ENCODE data around the gene GRK2. TPM values are rescaled to one million over a fixed set of nuclear protein-coding genes. Genes with fewer than 3 reads are reported as not detected.
"Not testable (repeated sequence)": the region's sequence is repeated elsewhere in the genome, so short reads cannot be mapped to it uniquely, and the experiment has no call there.

Gene GRK2
- 100 to 1,000 TPM in 1 of 2 donors, 10 to 100 TPM in 1; 95.8 to 119 TPM for total RNA-seq
- long read RNA-seq, transcript GRK2-201 (21 exons, 3,466 nt), result major isoform, 17 of 43 reads
- long read RNA-seq, partial matches to known transcripts, result 13 of 43 reads
- long read RNA-seq, other reads (novel, unspliced or antisense), result 13 of 43 reads

GRCh38 chr11:67266449-67267187 lies at the start of gene GRK2:
Gene GRK2 (plus strand): TSS chr11:67266473. CDS start chr11:67266700, 227 bp downstream.
- ATAC-seq (peak; percentile 2), DNase-seq (peak; percentile 44 to 61)

GRCh38 chr11:67227726-67228125 lies 38.5 kb upstream of the GRK2 start:
- no peak for DNase-seq
- intact Hi-C loops (cut with DNase I, micrococcal nuclease), result no loop called here

More at GRCh38 chr11:67266449-67267187, at the start of gene GRK2:
- intact Hi-C loops (cut with DNase I, micrococcal nuclease), result loop anchor here in 1 of 2 donors (5.0 kb wide), 1 partner anchor 51 kb away; no protein-coding TSS in a partner anchor

GRCh38 chr11:67230406-67230805 lies 35.9 kb upstream of the GRK2 start:
- DNase-seq (no peak), ATAC-seq (no peak)
- intact Hi-C loops (cut with DNase I, micrococcal nuclease), result no loop called here

More at GRCh38 chr11:67227726-67228125, 38.5 kb upstream of the GRK2 start:
- no peak for ATAC-seq

GRCh38 chr11:67230886-67231285 lies 35.4 kb upstream of the GRK2 start:
- no peak for ATAC-seq
- DNase-seq, result no peak
- intact Hi-C loops (cut with DNase I, micrococcal nuclease), result no loop called here

GRCh38 chr11:67233584-67234190 lies 32.6 kb upstream of the GRK2 start:
- intact Hi-C loops (cut with DNase I, micrococcal nuclease), result no loop called here
- ATAC-seq (no peak), DNase-seq (no peak)

GRCh38 chr11:67234571-67234970 lies 31.7 kb upstream of the GRK2 start:
- DNase-seq; ATAC-seq; intact Hi-C loops (cut with DNase I, micrococcal nuclease): not testable (repeated sequence)

GRCh38 chr11:67237574-67237973 lies 28.7 kb upstream of the GRK2 start:
- DNase-seq (no peak), ATAC-seq (no peak)
- intact Hi-C loops (cut with DNase I, micrococcal nuclease), result no loop called here

- no peak for DNase-seq
- no peak for ATAC-seq
- intact Hi-C loops (cut with DNase I, micrococcal nuclease), result no loop called here
These were observed 27.1 kb upstream of the GRK2 start for GRCh38 chr11:67238894-67239782.

GRCh38 chr11:67239783-67240575 lies 26.3 kb upstream of the GRK2 start:
- peak; percentile 89 for ATAC-seq
- intact Hi-C loops (cut with DNase I, micrococcal nuclease), result no loop called here
- peak; percentile 94 to 99 for DNase-seq

GRCh38 chr11:67240576-67241389 lies 25.5 kb upstream of the GRK2 start:
- peak; percentile 73 to 86 for DNase-seq
- ATAC-seq, result peak; percentile 46
- intact Hi-C loops (cut with DNase I, micrococcal nuclease), result no loop called here

- no peak for DNase-seq
- no peak for ATAC-seq
- intact Hi-C loops (cut with DNase I, micrococcal nuclease), result no loop called here
These were observed 23.7 kb upstream of the GRK2 start for GRCh38 chr11:67242548-67242947.

- ATAC-seq (no peak), DNase-seq (no peak)
- intact Hi-C loops (cut with DNase I, micrococcal nuclease), result no loop called here
These were observed 23.2 kb upstream of the GRK2 start for GRCh38 chr11:67243051-67243450.

- DNase-seq (no peak), ATAC-seq (no peak)
- intact Hi-C loops (cut with DNase I, micrococcal nuclease), result no loop called here
These were observed 21.2 kb upstream of the GRK2 start for GRCh38 chr11:67245046-67245445.

GRCh38 chr11:67247946-67248550 lies 18.2 kb upstream of the GRK2 start:
- intact Hi-C loops (cut with DNase I, micrococcal nuclease), result no loop called here
- ATAC-seq (no peak), DNase-seq (no peak)

- DNase-seq (no peak), ATAC-seq (no peak)
- intact Hi-C loops (cut with DNase I, micrococcal nuclease), result no loop called here
These were observed 17.6 kb upstream of the GRK2 start for GRCh38 chr11:67248653-67249052.

- no peak for ATAC-seq
- intact Hi-C loops (cut with DNase I, micrococcal nuclease), result no loop called here
- DNase-seq, result no peak
These were observed 15.9 kb upstream of the GRK2 start for GRCh38 chr11:67250059-67251043.

All from left colon (tissue), 2 donors.